ENCODE measurements around the gene ERCC1. TPM values are rescaled to one million over a fixed set of nuclear protein-coding genes. Genes with fewer than 3 reads are reported as not detected.

ERCC1 gene
- total RNA-seq, 1 experiment from 2014 or later = 103 TPM

DNA sequence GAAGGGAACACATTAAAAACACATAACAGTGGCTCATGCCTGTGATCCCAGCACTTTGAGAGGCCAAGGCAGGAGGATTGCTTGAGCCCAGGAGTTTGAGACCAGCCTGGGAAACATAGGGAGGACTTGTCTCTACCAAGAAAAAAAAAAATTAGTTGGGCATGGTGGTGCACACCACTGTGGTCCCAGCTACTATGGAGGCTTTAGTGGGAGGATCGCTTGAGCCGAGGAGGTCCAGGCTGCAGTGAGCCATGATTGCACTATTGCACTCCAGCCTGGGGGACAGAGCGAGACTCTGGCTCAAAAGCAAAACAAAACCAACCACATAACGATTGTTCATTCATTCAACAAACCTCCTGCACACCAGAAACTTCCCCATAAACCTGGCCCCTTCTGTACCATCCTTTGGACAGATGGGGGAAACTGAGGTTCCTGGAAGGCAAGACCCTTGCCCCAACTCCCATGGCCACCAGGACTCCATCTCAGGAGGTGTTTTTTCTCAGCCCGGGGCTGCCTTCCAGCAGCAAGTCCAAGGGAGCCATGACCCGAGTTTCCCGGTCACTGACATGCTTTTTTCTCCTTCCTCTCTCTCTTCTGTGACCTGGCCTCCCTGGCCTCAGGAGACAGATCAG, 48.3 kb upstream of the ERCC1 start:
- TF ChIP-seq ELF1 (IDR thresholded peaks at IDR 0.05; ENCODE audit: borderline replicate concordance, low read depth) (no peak), EGR1 (IDR thresholded peaks at IDR 0.05; ENCODE audit: low read depth) (no peak), SRF (IDR thresholded peaks at IDR 0.05; ENCODE audit: low read depth) (no peak)
- Histone ChIP-seq H3K9ac (ENCODE audit: low read length) (no peak overlapping the region), H3K27me3 (ENCODE audit: insufficient read depth, low read length) (no peaks in the 10 kb centered on the region), H2AFZ (ENCODE audit: low read depth, low read length, poor library complexity, severe bottlenecking) (no peak overlapping the region), H3K79me2 (ENCODE audit: insufficient read depth, low read length) (peaks cover 23% of the 10 kb centered on the region; the same call in 1 of the 2 replicates), H3K27ac (ENCODE audit: low read depth, low read length) (no peak overlapping the region), H3K4me3 (replicated peaks in 1 of 2; ENCODE audit: low read depth in 1 of 2, low read length in 2 of 2) (no peak overlapping the region), H3K4me1 (ENCODE audit: control insufficient read depth in 1 of 2, insufficient read depth in 2 of 2, low read length in 2 of 2) (peaks cover 4 to 27% of the 10 kb centered on the region in 2 experiments), H4K20me1 (ENCODE audit: insufficient read depth) (no peaks in the 10 kb centered on the region; the same call in 1 of the 2 replicates), H3K36me3 (ENCODE audit: control insufficient read depth in 1 of 2, insufficient read depth in 2 of 2, low read length in 2 of 2) (no peaks in the 10 kb centered on the region; a peak in 1 of 4 replicates), H3K4me2 (ENCODE audit: low read length) (no peak overlapping the region), H3K9me3 (ENCODE audit: control insufficient read depth in 1 of 2, insufficient read depth in 1 of 2, low read depth in 1 of 2, low read length in 2 of 2) (no peaks in the 10 kb centered on the region), H3K9me2 (ENCODE audit: insufficient read depth) (no peaks in the 10 kb centered on the region)
- RAD21 ChIA-PET (ENCODE audit: low non-redundant PET in 1 of 2, low total read pairs in 2 of 2, uncharacterized antibody in 2 of 2, unreplicated experiment in 2 of 2) = no interaction called here
- intact Hi-C loops (cut with micrococcal nuclease) = no loop called here
- no TSS peak for BruUV-seq (replicated peaks)
- DNase-seq (ENCODE audit: low read depth, low spot score) (no peak), ATAC-seq (no peak)
- POLR2A ChIA-PET = no interaction called here
- CTCF ChIA-PET = interaction anchor here (0.7 kb wide), 1 partner anchor 13 kb away, joined by 3 read pairs; no protein-coding TSS in a partner anchor

DNA sequence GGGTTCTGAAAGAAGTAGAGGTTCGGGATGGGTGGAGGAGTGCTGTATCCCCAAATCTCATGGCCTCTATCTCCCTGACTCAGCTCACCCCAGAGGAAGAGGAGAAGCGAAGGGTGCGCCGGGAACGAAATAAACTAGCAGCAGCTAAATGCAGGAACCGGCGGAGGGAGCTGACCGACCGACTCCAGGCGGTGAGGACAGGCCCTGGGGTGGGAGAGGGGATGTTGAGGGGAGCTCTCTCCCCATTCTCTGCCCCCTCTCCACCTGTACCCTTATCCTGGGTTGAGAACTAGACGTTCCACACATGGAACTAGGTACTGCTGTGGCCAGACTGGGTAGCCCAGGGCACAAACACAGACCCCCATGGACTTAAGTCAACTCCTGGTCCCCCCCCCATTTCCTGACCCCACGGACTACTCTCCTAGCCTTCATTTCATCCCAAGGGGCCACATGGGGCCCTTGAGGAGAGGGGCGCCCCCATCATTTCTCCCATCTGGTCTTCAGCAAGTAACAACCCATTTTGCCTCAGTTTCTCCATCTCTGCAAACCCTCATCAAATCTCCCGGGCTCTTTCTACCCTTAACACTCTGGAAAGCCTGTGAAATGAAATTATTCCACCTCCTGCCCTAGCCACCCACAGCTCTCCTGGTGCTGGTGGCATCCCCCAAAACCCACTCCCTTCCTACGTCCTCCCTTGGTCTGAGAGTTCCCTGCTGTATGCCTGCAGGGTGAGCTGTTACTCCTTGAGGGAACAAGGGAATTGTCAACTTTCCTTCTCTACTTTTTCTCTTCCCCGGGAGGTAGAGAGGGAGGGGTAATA, 47.6 kb upstream of the ERCC1 start:
- DNase-seq (ENCODE audit: low read depth, low spot score) (no peak), ATAC-seq (no peak)
- intact Hi-C loops (cut with micrococcal nuclease) = no loop called here
- peaks cover 4 to 35% of the 10 kb centered on the region in 2 experiments for H3K4me1 ChIP-seq (ENCODE audit: control insufficient read depth in 1 of 2, insufficient read depth in 2 of 2, low read length in 2 of 2)
- H4K20me1 ChIP-seq (ENCODE audit: insufficient read depth) = no peaks in the 10 kb centered on the region; the same call in 1 of the 2 replicates
- H3K27me3 ChIP-seq (ENCODE audit: insufficient read depth, low read length) = no peaks in the 10 kb centered on the region
- ChIA-PET CTCF (interaction anchor here (0.7 kb wide), 1 partner anchor 14 kb away, joined by 3 read pairs; no protein-coding TSS in a partner anchor), POLR2A (no interaction called here), RAD21 (ENCODE audit: low non-redundant PET in 1 of 2, low total read pairs in 2 of 2, uncharacterized antibody in 2 of 2, unreplicated experiment in 2 of 2) (no interaction called here)
- H3K4me2 ChIP-seq (ENCODE audit: low read length) = no peak overlapping the region
- BruUV-seq (replicated peaks) = no TSS peak
- no peak overlapping the region for H2AFZ ChIP-seq (ENCODE audit: low read depth, low read length, poor library complexity, severe bottlenecking)
- H3K9me3 ChIP-seq (ENCODE audit: control insufficient read depth in 1 of 2, insufficient read depth in 1 of 2, low read depth in 1 of 2, low read length in 2 of 2) = no peaks in the 10 kb centered on the region
- no peak overlapping the region for H3K27ac ChIP-seq (ENCODE audit: low read depth, low read length)
- H3K4me3 ChIP-seq (replicated peaks in 1 of 2; ENCODE audit: low read depth in 1 of 2, low read length in 2 of 2) = no peak overlapping the region
- H3K9ac ChIP-seq (ENCODE audit: low read length) = no peak overlapping the region
- H3K36me3 ChIP-seq (ENCODE audit: control insufficient read depth in 1 of 2, insufficient read depth in 2 of 2, low read length in 2 of 2) = no peaks in the 10 kb centered on the region; a peak in 1 of 4 replicates
- H3K9me2 ChIP-seq (ENCODE audit: insufficient read depth) = no peaks in the 10 kb centered on the region
- peaks cover 23% of the 10 kb centered on the region; the same call in 1 of the 2 replicates for H3K79me2 ChIP-seq (ENCODE audit: insufficient read depth, low read length)
- TF ChIP-seq POLR2A (IDR thresholded peaks at IDR 0.05; ENCODE audit: borderline replicate concordance, extremely low read depth, insufficient read depth, insufficient read length) (no peak), FOSL1 (IDR thresholded peaks at IDR 0.05; ENCODE audit: low read depth) (no peak), EZH2 (IDR thresholded peaks at IDR 0.05) (no peak), ZFX (IDR thresholded peaks at IDR 0.05) (no peak), ATF3 (IDR thresholded peaks at IDR 0.05) (no peak), MAX (IDR thresholded peaks at IDR 0.05) (no peak), SP1 (IDR thresholded peaks at IDR 0.05; ENCODE audit: low read depth) (no peak), YY1 (IDR thresholded peaks at IDR 0.05; ENCODE audit: extremely low read depth, insufficient replicate concordance, low read depth, low read length) (no peak), EGR1 (IDR thresholded peaks at IDR 0.05; ENCODE audit: low read depth) (no peak), CBX3 (IDR thresholded peaks at IDR 0.05; ENCODE audit: low read depth) (no peak), EZH2phosphoT487 (IDR thresholded peaks at IDR 0.05; ENCODE audit: borderline replicate concordance) (no peak)
- TF ChIP-seq, protein P1, sequence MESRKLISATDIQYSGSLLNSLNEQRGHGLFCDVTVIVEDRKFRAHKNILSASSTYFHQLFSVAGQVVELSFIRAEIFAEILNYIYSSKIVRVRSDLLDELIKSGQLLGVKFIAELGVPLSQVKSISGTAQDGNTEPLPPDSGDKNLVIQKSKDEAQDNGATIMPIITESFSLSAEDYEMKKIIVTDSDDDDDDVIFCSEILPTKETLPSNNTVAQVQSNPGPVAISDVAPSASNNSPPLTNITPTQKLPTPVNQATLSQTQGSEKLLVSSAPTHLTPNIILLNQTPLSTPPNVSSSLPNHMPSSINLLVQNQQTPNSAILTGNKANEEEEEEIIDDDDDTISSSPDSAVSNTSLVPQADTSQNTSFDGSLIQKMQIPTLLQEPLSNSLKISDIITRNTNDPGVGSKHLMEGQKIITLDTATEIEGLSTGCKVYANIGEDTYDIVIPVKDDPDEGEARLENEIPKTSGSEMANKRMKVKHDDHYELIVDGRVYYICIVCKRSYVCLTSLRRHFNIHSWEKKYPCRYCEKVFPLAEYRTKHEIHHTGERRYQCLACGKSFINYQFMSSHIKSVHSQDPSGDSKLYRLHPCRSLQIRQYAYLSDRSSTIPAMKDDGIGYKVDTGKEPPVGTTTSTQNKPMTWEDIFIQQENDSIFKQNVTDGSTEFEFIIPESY (IDR thresholded peaks at IDR 0.05; ENCODE audit: extremely low read depth, insufficient replicate concordance, low read length) = no peak
